ENCODE results near the gene TXN2. TPM values are rescaled to one million over a fixed set of nuclear protein-coding genes. Genes with fewer than 3 reads are reported as not detected.
A peak's percentile ranks its signal among the peaks of the same experiment; 100 is the strongest.

The TXN2 gene
- total RNA-seq, 4 donors from 2014 or later, result 75.7 to 116 (median 92.9) TPM

DNA sequence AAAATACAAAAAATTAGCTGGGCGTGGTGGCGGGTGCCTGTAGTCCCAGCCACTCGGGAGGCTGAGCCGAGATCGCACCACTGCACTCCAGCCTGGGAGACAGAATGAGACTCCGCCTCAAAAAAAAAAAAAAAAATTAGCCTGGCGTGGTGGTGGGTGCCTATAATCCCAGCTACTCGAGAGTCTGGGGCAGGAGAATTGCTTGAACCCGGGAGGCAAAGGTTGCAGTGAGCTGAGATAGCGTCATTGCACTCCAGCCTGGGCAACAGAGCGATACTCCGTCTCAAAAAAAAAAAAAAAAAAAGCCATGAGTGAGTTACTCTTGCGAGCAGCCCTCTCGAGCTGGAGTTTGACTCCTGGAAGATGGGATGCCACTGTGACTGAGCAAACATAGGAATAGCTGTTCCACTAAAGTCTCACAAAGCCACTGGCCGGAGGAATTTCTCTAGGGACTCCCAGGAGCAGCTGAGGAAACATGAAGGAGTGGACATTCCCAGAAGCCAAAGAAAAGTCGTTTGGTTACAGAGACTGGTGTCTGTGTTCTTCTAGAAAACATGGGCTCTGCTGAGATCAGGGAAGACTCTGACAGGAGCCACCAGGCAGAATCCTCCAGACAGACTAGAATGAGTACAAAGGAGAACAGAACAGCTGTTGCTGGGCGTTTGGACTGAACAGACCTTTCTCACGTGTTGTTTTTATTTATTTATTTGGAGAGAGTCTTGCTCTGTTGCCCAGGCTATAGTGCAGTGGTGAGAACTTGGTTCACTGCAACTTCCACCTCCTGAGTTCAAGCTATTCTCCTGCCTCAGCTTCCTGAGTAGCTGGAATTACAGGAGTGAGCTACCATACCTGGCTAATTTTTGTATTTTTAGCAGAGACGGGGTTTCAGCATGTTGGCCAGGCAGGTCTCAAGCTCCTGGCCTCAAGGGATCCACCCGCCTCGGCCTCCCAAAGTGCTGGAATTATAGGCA is 61.2 kb downstream of the TXN2 start:
- Histone ChIP-seq H3K4me3 (peak overlapping the region in 2 of 4 donors; percentile 16 to 38), H3K9me3 (no peaks in the 10 kb centered on the region), H3K27ac (peak overlapping the region; percentile 44 to 88 (median 77)), H3K4me1 (peaks cover 0 to 49% (median 6%) of the 10 kb centered on the region in 4 donors), H3K27me3 (no peaks in the 10 kb centered on the region), H3K36me3 (no peaks in the 10 kb centered on the region)
- TF ChIP-seq, protein P1, sequence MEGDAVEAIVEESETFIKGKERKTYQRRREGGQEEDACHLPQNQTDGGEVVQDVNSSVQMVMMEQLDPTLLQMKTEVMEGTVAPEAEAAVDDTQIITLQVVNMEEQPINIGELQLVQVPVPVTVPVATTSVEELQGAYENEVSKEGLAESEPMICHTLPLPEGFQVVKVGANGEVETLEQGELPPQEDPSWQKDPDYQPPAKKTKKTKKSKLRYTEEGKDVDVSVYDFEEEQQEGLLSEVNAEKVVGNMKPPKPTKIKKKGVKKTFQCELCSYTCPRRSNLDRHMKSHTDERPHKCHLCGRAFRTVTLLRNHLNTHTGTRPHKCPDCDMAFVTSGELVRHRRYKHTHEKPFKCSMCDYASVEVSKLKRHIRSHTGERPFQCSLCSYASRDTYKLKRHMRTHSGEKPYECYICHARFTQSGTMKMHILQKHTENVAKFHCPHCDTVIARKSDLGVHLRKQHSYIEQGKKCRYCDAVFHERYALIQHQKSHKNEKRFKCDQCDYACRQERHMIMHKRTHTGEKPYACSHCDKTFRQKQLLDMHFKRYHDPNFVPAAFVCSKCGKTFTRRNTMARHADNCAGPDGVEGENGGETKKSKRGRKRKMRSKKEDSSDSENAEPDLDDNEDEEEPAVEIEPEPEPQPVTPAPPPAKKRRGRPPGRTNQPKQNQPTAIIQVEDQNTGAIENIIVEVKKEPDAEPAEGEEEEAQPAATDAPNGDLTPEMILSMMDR (IDR thresholded peaks at IDR 0.05), result no peak
- TF ChIP-seq POLR2A (IDR thresholded peaks at IDR 0.05), result no peak
- DNase-seq, result peak in 1 of 3 donors; percentile 68

- TF ChIP-seq POLR2A (IDR thresholded peaks at IDR 0.05), result no peak
- TF ChIP-seq, protein P1 (IDR thresholded peaks at IDR 0.05), result no peak
- H3K27ac ChIP-seq, result peak overlapping the region; percentile 44 to 88 (median 77)
- H3K9me3 ChIP-seq, result no peaks in the 10 kb centered on the region
- peak overlapping the region in 2 of 4 donors; percentile 16 to 38 for H3K4me3 ChIP-seq
- peaks cover 0 to 45% (median 6%) of the 10 kb centered on the region in 4 donors for H3K4me1 ChIP-seq
- peak in 2 of 3 donors; percentile 23 to 76 for DNase-seq
- H3K27me3 ChIP-seq, result no peaks in the 10 kb centered on the region
- H3K36me3 ChIP-seq, result no peaks in the 10 kb centered on the region
Observed at GRCh38 chr22:36419177-36419911, 62.1 kb downstream of the TXN2 start.

GRCh38 chr22:36417281-36417686 is 64.2 kb downstream of the TXN2 start:
- peak; percentile 33 to 88 (median 74) for DNase-seq
- Histone ChIP-seq H3K27me3 (no peaks in the 10 kb centered on the region), H3K4me3 (no peak overlapping the region), H3K27ac (peak overlapping the region in 3 of 4 donors; percentile 20 to 72 (median 44)), H3K9me3 (no peaks in the 10 kb centered on the region), H3K4me1 (peaks cover 0 to 39% (median 6%) of the 10 kb centered on the region in 4 donors), H3K36me3 (no peaks in the 10 kb centered on the region)
- TF ChIP-seq, protein P1 (IDR thresholded peaks at IDR 0.05), result no peak
- peak in 1 of 2 donors; percentile 27 for TF ChIP-seq POLR2A (IDR thresholded peaks at IDR 0.05)

Small RNAs within 50 kb of the gene (small RNA-seq; reads per million reads assigned to genes)
- gene RF00019, result 0 reads per million in 2 donors

Other genes with a start within 250 kb of the TXN2 start
- 10 to 100 TPM; 48.7 to 55.2 (median 52.3) TPM for gene APOL2, start 242.1 kb downstream of the TXN2 start, total RNA-seq
- 10 to 100 TPM; 12.2 to 23.9 (median 19.8) TPM for gene APOL1, start 228.5 kb downstream of the TXN2 start, total RNA-seq
- gene MYH9, start 93.7 kb downstream of the TXN2 start, total RNA-seq, result 100 to 1,000 TPM; 337 to 553 (median 433) TPM
- gene FOXRED2, start 25.4 kb upstream of the TXN2 start, total RNA-seq, result 10 to 100 TPM in 1 of 4 donors, 1 to 10 TPM in 3; 2.8 to 16.5 (median 4.1) TPM
- 100 to 1,000 TPM; 135 to 197 (median 167) TPM for gene EIF3D, start 47.5 kb upstream of the TXN2 start, total RNA-seq
- gene CACNG2, start 222.1 kb upstream of the TXN2 start, total RNA-seq, result not detected

Data from Peyer's patch (tissue), 4 donors.